Activated CD4-positive, alpha-beta T cell treated with anti-CD3 and anti-CD28 coated beads, Interleukin-2, Interleukin-4, amounts not matched to agents 100 ng/mL and 50 ng/mL, durations not matched to agents 16 hours and 8 hours (primary cell): ENCODE data around the gene LRRC47.

Experiments used
- DNase-seq: peaks from one replicate; pipeline ENCODE4 v3.0.0-alpha.2; 2020; ENCODE audit warnings: low spot score

LRRC47 gene

DNA sequence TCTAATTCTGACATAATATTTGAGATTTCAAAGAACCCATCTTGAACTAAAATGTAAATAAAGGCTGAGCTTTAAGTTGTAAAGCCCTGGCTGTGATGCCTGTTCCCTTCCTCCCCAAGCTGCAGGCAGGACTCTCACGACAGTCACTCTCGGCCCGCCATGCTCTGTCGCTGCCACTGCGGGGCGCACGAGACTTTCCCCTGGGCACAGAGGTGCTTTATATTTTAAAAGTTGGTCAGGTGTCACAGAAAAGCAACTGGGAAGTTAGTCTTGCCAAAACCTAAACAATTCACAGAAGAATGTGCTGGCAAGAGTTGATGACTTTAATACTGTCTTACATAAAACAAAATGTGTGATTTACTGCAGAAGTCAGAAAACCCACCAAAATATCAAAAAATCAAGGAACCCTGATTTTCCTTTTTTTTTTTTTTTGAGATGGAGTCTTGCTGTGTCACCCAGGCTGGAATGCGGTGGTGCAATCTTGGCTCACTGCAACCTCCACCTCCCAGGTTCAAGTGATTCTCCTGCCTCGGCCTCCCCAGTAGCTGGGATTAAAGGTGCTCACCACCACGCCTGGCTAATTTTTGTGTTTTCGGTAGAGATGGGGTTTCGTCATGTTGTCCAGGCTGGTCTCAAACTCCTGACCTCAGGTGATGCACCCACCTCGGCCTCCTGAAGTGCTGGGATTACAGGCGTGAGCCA is 10.7 kb downstream of the LRRC47 start:
- DNase-seq = no peak

- no peak for DNase-seq
Measured at GRCh38 chr1:3785045-3785444, 11.3 kb downstream of the LRRC47 start.

DNA sequence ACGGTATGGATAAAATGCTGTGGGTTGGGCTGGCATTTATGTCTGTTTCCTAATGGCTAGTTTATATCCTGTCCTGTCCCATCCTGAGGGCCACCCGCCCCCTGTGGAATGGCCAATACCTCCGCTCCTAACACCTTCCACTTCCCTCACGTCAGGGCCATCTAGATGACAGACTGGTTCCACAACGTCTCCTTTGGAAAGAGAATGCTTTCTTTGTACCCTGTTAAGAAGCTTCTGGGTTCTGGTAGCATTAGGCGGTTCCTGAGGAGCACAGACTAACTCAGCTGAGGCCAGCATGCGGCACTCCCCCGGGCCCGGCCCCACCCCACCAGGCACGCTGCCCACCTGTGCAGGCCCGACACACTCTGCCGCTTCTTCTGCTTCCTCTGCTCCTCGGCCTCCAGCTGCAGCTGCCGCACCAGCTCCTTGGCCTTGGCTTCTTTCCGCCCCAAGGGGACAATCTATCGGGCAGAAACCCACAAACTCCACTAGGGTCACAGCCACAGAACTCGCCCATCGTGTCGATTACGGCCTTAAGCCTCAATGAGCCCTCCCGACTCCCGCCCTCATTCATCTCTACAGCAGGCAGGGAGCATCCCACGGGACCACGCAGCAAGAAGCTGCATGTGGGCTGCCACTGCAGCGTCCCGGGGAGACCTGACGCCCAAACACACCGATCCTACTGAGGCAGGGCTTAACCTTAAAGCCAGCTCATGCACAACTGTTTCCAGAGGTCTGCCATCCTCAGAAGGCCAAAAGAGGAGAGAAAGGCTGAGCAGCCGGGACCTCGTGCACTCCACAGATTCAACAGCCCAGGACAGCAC is 12.4 kb downstream of the LRRC47 start:
- no peak for DNase-seq

DNA sequence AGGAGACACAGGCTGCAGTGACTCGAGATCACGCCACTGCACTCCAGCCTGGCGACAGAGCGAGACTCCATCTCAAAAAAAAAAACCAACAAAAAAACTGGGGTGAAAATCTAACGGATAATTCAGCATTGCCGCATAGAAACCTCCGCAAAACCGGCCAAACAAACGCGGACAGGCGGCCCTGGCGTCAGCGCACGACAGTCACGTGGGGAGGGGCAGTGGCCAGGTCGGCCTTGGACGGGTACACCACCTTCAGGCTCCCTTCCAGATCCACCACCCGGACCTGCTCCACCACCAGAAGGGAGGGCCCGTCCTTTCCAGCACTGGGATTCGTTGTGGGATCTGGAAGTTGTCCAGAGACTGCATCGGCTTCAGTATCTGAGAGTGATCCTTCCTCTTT is 15.4 kb downstream of the LRRC47 start:
- no peak for DNase-seq

GRCh38 chr1:3779912-3780416 is 16.3 kb downstream of the LRRC47 start:
- no peak for DNase-seq

DNA sequence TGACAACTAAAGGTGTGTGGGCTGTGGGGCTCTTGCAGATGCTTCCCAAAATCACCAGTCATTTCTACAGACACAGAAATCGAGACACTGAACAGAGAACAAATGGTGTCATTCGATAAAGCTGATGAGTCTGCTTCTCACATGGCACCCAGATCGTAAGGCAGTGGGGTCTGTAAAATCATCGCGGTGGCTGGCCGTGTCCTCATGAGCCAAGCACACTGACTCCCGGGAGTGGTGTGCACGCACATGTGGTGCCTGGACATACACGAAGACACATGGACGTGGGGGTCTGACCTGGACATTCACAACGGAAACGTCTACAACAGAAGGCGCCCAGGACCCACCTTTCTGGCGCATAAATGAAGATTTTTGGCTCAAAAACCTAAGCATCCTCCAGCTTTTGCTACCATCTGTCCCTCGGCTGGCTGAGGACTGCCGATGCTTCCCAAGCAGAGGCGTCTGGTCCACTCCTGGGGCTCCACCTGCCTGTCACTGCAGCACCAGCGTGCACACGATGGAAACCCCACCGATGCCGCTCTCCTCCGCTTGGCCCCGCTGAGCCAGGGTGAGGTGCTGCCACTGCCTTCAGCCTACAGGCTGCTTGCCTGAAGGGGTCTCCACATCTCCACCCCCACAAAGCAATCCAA is 16.9 kb downstream of the LRRC47 start:
- no peak for DNase-seq

DNA sequence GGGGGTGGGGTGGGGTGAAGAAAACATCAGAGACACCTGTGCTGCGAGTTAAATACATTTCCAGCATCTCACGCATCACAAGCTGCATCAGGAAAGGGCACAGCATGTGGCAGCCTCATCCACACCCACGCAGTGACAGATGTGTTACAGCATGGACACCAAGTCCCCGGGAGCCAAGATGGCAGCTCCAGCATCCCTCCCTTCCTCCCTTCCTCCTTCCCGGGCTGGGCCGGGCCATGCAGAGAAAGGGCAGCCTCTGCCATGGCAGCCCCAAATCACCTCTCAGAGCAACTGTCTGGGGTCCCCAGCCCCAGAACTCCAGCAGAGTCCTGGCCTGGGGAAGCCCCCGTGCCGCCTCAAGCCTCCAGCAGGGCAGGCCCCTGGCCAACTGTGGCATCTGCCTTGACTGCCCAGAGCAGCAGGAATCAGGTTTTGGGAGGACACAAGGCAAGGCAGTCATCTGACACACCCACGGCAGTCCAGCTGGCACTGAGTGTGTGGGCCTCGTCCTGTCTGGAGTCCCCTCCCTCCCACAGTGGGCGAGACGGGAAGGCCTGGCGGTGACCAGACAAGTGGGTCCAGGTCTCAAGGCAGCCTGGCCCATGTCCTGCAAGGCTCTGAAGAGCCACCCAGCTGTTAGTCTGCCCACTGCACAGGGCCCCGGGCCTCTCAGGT is 17.6 kb downstream of the LRRC47 start:
- no peak for DNase-seq

DNA sequence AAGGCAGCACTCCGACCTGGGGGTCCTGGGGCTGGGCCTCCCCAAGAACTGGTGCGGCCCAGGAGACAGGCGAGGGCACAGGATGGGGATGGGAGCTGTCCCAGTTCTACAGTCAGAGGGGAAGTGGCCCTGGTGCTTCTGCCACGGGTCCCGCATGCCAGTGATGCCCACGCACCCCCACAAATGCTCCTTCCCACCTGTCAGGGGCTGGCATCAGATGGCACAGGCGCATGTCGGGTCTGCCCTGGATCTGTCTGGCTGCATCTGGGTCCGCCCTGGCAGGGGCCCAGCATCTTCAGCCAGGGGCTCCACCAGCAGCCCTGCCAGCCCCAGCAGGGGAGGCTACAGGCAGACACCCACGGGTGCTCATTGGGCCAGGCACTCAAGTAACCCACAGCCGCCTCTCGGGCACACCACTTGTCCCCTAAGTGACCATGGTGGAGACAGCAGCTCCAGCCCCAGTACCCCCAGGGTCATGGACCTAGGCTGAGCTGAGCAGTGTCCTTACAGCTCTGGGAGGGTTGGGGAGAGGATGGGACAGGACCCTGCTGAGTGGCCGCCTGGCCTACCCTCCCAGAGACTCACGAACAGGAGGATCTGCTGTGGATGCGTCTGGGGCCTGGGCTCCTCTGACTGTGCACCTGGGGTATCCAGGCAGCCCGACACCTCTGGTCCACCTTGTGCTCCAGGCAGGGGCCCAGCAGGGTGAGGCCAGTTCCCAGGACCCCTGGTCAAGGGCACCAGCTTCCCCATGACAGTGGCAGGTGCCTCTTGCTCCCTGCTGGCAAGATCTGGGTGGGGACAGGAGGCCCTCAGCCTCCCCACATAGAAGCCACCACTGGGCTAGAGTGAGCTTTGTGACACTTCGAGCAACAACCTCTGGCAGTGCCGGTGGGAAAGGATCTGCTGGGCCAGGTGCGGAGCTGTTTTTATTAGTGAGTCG is 18.4 kb downstream of the LRRC47 start:
- DNase-seq = no peak

DNA sequence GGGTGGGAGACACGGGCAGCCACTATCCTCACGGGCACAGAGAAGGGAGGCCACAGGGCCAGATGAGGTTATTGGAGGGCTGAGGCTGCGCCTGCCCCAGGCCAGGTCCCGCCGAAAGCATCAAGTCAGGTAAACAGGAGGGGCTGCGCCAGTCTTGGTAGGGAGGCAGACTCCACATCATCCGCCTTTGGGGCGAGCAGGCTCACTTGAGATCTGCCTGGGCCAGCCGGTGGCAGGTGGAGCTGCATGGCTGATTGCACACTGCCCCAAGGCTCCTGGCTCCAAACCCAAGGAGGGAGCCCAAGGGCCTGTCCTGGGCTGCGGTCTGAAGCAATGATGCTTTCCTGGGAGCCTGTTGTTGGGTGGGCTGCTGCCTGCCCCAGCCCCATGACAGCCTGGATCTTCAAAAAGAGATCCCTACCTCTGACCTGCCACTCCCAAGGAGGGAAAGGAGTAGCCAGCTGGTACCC is 19.2 kb downstream of the LRRC47 start:
- DNase-seq = no peak

GRCh38 chr1:3776231-3776961 is 19.9 kb downstream of the LRRC47 start:
- no peak for DNase-seq

GRCh38 chr1:3775490-3776230 is 20.6 kb downstream of the LRRC47 start:
- peak; percentile 51 for DNase-seq

- no peak for DNase-seq
Measured at GRCh38 chr1:3774946-3775489, 21.3 kb downstream of the LRRC47 start.

DNA sequence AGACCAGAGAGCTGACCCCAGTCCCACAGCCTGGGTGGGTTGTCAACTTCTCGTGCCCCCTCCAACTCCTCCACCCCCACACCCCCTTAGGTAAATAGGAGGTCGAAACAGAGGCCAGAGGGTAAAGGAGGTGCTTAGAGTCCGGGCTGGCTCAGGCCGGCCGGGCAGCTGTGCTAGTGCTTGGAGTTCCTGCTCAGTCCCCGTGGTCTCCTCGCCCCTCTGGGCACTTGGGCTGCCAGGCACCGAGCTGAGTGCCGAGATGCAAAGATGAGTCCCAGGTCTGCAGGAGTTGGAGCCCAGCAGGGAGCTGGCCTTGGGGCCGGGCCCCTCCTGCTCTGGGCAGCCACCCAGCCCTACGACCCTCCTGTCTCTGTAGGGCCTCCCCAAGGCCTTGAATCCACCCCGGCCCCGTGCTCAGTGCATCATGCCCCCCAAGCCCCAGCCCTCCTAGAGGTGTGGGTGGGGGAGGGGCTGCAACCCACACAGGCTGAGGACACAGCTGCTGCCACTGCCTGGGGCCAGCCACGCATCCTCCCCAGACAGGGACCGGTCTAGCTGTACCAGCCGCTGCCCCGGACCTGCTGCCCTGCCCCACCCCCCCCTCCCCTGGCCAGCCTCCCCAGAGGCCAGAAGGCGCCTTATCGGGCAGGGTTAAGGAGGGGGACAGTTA is 21.9 kb downstream of the LRRC47 start:
- DNase-seq = no peak

DNA sequence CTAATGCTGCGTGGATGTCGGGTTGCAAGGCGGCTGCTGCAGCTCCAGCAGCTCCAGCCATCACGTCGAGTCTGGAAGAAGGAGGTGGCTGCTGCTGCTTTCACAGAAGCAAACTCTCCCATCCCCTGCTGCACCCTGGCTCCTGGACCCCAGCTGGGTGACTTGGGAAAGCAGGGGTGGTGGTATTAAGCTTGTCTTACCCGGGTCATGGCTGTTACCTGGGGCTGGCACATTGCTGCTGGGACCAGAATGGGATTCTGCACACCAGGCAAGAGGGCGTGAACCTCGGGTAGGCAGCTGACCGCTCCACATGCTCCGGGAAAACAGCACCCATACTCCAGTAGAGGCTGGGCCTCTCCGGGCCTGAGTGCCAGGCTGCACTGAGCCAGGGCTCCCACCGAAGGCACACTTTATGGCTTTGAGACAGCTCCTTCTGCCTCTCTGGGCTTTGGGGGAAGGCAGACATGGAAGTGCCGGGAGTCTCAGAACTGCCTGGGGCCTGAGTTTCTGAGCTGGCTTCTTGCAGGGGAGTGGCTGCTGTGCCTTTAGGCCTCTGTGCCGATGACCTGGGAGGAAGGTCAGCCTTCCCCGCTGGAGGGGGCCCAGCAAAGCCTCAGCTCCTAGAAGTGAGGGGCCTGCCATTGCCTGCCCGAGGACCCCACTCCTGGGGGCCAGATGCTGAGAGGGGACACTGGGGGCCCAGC is 22.6 kb downstream of the LRRC47 start:
- DNase-seq = no peak

GRCh38 chr1:3772715-3773571 is 23.4 kb downstream of the LRRC47 start, which contains the start of gene SMIM1:
SMIM1 (plus strand) TSS chr1:3772749; CDS start chr1:3775374, 2,625 bp downstream.
- DNase-seq = no peak

- DNase-seq = peak; percentile 88
Measured at GRCh38 chr1:3772027-3772714, 24.1 kb downstream of the LRRC47 start.
